ENCODE results near the gene PFKFB3.
"Not testable (repeated sequence)": the region's sequence is repeated elsewhere in the genome, so short reads cannot be mapped to it uniquely, and the experiment has no call there.

PFKFB3 gene

GRCh38 chr10:6236349-6237198, 33.8 kb downstream of the PFKFB3 start:
- DNase-seq (ENCODE audit: low read depth in 2 of 2) = no peak

- no peak for DNase-seq (ENCODE audit: low read depth in 2 of 2)
Measured at GRCh38 chr10:6237199-6237530, 34.4 kb downstream of the PFKFB3 start.

GRCh38 chr10:6238587-6239212, 36.0 kb downstream of the PFKFB3 start:
- DNase-seq (ENCODE audit: low read depth in 2 of 2) = not testable (repeated sequence)

- peak; percentile 27 to 63 for DNase-seq (ENCODE audit: low read depth in 2 of 2)
Measured at GRCh38 chr10:6239213-6239991, 36.7 kb downstream of the PFKFB3 start.

- no peak for DNase-seq (ENCODE audit: low read depth in 2 of 2)
Measured at GRCh38 chr10:6240254-6240653, 37.5 kb downstream of the PFKFB3 start.

- no peak for DNase-seq (ENCODE audit: low read depth in 2 of 2)
Measured at GRCh38 chr10:6242089-6242488, 39.4 kb downstream of the PFKFB3 start.

- DNase-seq (ENCODE audit: low read depth in 2 of 2) = no peak
Measured at GRCh38 chr10:6244510-6244909, 41.8 kb downstream of the PFKFB3 start.

- DNase-seq (ENCODE audit: low read depth in 2 of 2) = no peak
Measured at GRCh38 chr10:6247041-6247712, 44.4 kb downstream of the PFKFB3 start.

GRCh38 chr10:6248908-6249307, 46.2 kb downstream of the PFKFB3 start:
- DNase-seq (ENCODE audit: low read depth in 2 of 2) = not testable (repeated sequence)

- DNase-seq (ENCODE audit: low read depth in 2 of 2) = no peak
Measured at GRCh38 chr10:6249698-6250097, 47.0 kb downstream of the PFKFB3 start.

GRCh38 chr10:6250745-6251144, 48.0 kb downstream of the PFKFB3 start:
- no peak for DNase-seq (ENCODE audit: low read depth in 2 of 2)

GRCh38 chr10:6254201-6254600, 51.5 kb downstream of the PFKFB3 start:
- no peak for DNase-seq (ENCODE audit: low read depth in 2 of 2)

GRCh38 chr10:6255548-6256061, 52.9 kb downstream of the PFKFB3 start:
- no peak for DNase-seq (ENCODE audit: low read depth in 2 of 2)

- no peak for DNase-seq (ENCODE audit: low read depth in 2 of 2)
Measured at GRCh38 chr10:6256439-6256838, 53.7 kb downstream of the PFKFB3 start.

GRCh38 chr10:6259153-6259552, 56.4 kb downstream of the PFKFB3 start:
- no peak for DNase-seq (ENCODE audit: low read depth in 2 of 2)

- DNase-seq (ENCODE audit: low read depth in 2 of 2) = no peak
Measured at GRCh38 chr10:6260843-6261242, 58.1 kb downstream of the PFKFB3 start.

- no peak for DNase-seq (ENCODE audit: low read depth in 2 of 2)
Measured at GRCh38 chr10:6267941-6268340, 65.2 kb downstream of the PFKFB3 start.

- DNase-seq (ENCODE audit: low read depth in 2 of 2) = no peak
Measured at GRCh38 chr10:6269432-6269831, 66.7 kb downstream of the PFKFB3 start.

- peak; percentile 37 to 46 for DNase-seq (ENCODE audit: low read depth in 2 of 2)
Measured at GRCh38 chr10:6269953-6270867, 67.5 kb downstream of the PFKFB3 start.

- no peak for DNase-seq (ENCODE audit: low read depth in 2 of 2)
Measured at GRCh38 chr10:6270951-6271350, 68.2 kb downstream of the PFKFB3 start.

GRCh38 chr10:6271663-6272062, 68.9 kb downstream of the PFKFB3 start:
- DNase-seq (ENCODE audit: low read depth in 2 of 2) = no peak

Measured in stimulated activated CD4-positive, alpha-beta T cell treated with anti-CD3 and anti-CD28 coated beads, Interleukin-1b, Interleukin-23, amount 100 ng/mL, for 4 hours (primary cell).